Vagina (tissue), 2 donors: ENCODE measurements around the gene B3GALT4.

Experiments used
- POLR2A ChIP-seq, 2 donors: fragments of 450-650 bp; IDR thresholded peaks; one replicate each; pipeline ENCODE4 v1.6.1; 2017; ENCODE audit warnings: antibody characterized with exemption in 2 of 2, mild to moderate bottlenecking in 2 of 2, moderate library complexity in 2 of 2
- POLR2AphosphoS5 ChIP-seq, 2 donors: sonication (generic); formaldehyde crosslinking; IDR thresholded peaks; one replicate each; pipeline ENCODE4 v1.9.0; 2017; ENCODE audit warnings: antibody characterized with exemption in 2 of 2, mild to moderate bottlenecking in 2 of 2, low read depth in 1 of 2; ENCODE audit not compliant: insufficient read depth in 1 of 2
- TF ChIP-seq, protein P1 (sequence below), 3 experiments: fragments of 450-650 bp in 2 of 3; fragments of 200-600 bp in 1 of 3; sonication (generic) in 1 of 3; IDR thresholded peaks; one replicate each; pipeline ENCODE4 v1.5.1; 2017 to 2019; ENCODE audit warnings: antibody characterized with exemption in 3 of 3, mild to moderate bottlenecking in 2 of 3, moderate library complexity in 2 of 3

GRCh38 chr6:33323623-33323948 lies 46.7 kb downstream of the B3GALT4 start:
- TF ChIP-seq, protein P1, sequence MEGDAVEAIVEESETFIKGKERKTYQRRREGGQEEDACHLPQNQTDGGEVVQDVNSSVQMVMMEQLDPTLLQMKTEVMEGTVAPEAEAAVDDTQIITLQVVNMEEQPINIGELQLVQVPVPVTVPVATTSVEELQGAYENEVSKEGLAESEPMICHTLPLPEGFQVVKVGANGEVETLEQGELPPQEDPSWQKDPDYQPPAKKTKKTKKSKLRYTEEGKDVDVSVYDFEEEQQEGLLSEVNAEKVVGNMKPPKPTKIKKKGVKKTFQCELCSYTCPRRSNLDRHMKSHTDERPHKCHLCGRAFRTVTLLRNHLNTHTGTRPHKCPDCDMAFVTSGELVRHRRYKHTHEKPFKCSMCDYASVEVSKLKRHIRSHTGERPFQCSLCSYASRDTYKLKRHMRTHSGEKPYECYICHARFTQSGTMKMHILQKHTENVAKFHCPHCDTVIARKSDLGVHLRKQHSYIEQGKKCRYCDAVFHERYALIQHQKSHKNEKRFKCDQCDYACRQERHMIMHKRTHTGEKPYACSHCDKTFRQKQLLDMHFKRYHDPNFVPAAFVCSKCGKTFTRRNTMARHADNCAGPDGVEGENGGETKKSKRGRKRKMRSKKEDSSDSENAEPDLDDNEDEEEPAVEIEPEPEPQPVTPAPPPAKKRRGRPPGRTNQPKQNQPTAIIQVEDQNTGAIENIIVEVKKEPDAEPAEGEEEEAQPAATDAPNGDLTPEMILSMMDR (IDR thresholded peaks at IDR 0.05): no peak
- TF ChIP-seq POLR2AphosphoS5 (IDR thresholded peaks at IDR 0.05; ENCODE audit: insufficient read depth in 1 of 2, low read depth in 1 of 2): no peak
- no peak for TF ChIP-seq POLR2A (IDR thresholded peaks at IDR 0.05)
